ENCODE results near the gene UPF2. TPM values are rescaled to one million over a fixed set of nuclear protein-coding genes. Genes with fewer than 3 reads are reported as not detected.
A peak's percentile ranks its signal among the peaks of the same experiment; 100 is the strongest.

The UPF2 gene
- total and polyA plus RNA-seq, 4 donors = 6.6 to 19.6 (median 16.4) TPM

GRCh38 chr10:11876805-11877590 lies 165.6 kb downstream of the UPF2 start:
- Histone ChIP-seq H3K4me3 (ENCODE audit: low read depth in 1 of 3, low read length in 3 of 3) (no peak overlapping the region), H3K4me1 (ENCODE audit: control insufficient read depth in 4 of 4, insufficient read depth in 4 of 4, low read length in 3 of 4) (peaks cover 16 to 33% (median 26%) of the 10 kb centered on the region in 4 donors), H3K27me3 (ENCODE audit: control insufficient read depth in 4 of 4, insufficient read depth in 4 of 4, low read length in 3 of 4) (no peaks in the 10 kb centered on the region), H3K9me3 (ENCODE audit: control insufficient read depth in 4 of 4, low read length in 3 of 4) (no peaks in the 10 kb centered on the region), H3K36me3 (ENCODE audit: control insufficient read depth in 4 of 4, insufficient read depth in 3 of 4, low read depth in 1 of 4, low read length in 3 of 4) (no peaks in the 10 kb centered on the region), H3K27ac (ENCODE audit: low read depth in 1 of 2, low read length in 2 of 2) (peak overlapping the region; percentile 90 to 93), H3K9ac (ENCODE audit: low read depth in 1 of 2, low read length in 2 of 2) (no peak overlapping the region)
- WGBS = 93% methylated on average over 19 of the region's 19 CpGs
- TF ChIP-seq REST (IDR thresholded peaks at IDR 0.05) (no peak), JUND (IDR thresholded peaks at IDR 0.05) (no peak), RXRA (IDR thresholded peaks at IDR 0.05) (no peak), GABPA (IDR thresholded peaks at IDR 0.05 in 1 of 2, conservative IDR thresholded peaks at IDR 0.05 in 1 of 2) (no peak), YY1 (IDR thresholded peaks at IDR 0.05) (no peak), HNF4G (IDR thresholded peaks at IDR 0.05) (no peak), ZBTB33 (IDR thresholded peaks at IDR 0.05) (no peak), EGR1 (IDR thresholded peaks at IDR 0.05; ENCODE audit: low read depth in 2 of 2) (no peak), RAD21 (IDR thresholded peaks at IDR 0.05) (no peak), CTCF (IDR thresholded peaks at IDR 0.05; ENCODE audit: low read depth, low read length, missing input control) (no peak), MAX (IDR thresholded peaks at IDR 0.05) (no peak), FOXA2 (IDR thresholded peaks at IDR 0.05) (no peak), HNF4A (conservative IDR thresholded peaks at IDR 0.05) (no peak)
- no peak for DNase-seq (ENCODE audit: low spot score)

GRCh38 chr10:11876324-11876723 lies 166.3 kb downstream of the UPF2 start:
- no peaks in the 10 kb centered on the region for H3K27me3 ChIP-seq (ENCODE audit: control insufficient read depth in 4 of 4, insufficient read depth in 4 of 4, low read length in 3 of 4)

More at GRCh38 chr10:11876324-11876723, 166.3 kb downstream of the UPF2 start:
- Histone ChIP-seq H3K27ac (ENCODE audit: low read depth in 1 of 2, low read length in 2 of 2) (peak overlapping the region; percentile 90 to 93), H3K36me3 (ENCODE audit: control insufficient read depth in 4 of 4, insufficient read depth in 3 of 4, low read depth in 1 of 4, low read length in 3 of 4) (no peaks in the 10 kb centered on the region), H3K4me1 (ENCODE audit: control insufficient read depth in 4 of 4, insufficient read depth in 4 of 4, low read length in 3 of 4) (peaks cover 16 to 33% (median 26%) of the 10 kb centered on the region in 4 donors), H3K9me3 (ENCODE audit: control insufficient read depth in 4 of 4, low read length in 3 of 4) (no peaks in the 10 kb centered on the region), H3K9ac (ENCODE audit: low read depth in 1 of 2, low read length in 2 of 2) (no peak overlapping the region), H3K4me3 (ENCODE audit: low read depth in 1 of 3, low read length in 3 of 3) (no peak overlapping the region)
- 93% methylated on average over 6 of the region's 6 CpGs for WGBS
- no peak for TF ChIP-seq RXRA (IDR thresholded peaks at IDR 0.05)
- TF ChIP-seq RAD21 (IDR thresholded peaks at IDR 0.05) = no peak
- no peak for TF ChIP-seq ZBTB33 (IDR thresholded peaks at IDR 0.05)
- no peak for TF ChIP-seq NR2F2 (IDR thresholded peaks at IDR 0.05)
- TF ChIP-seq TAF1 (conservative IDR thresholded peaks at IDR 0.05) = no peak
- no peak for DNase-seq (ENCODE audit: low spot score)
